H1 (cell line): ENCODE data around the gene RBM25. TPM values are rescaled to one million over a fixed set of nuclear protein-coding genes. Genes with fewer than 3 reads are reported as not detected.

Source experiments
- ASH2L ChIP-seq: fragments of 200-600, 300-600 bp; sonication (generic); IDR thresholded peaks from one replicate; pipeline ENCODE4 v1.7.1; 2017; ENCODE audit warnings: low read length
- EGR1 ChIP-seq: IDR thresholded peaks from 2 replicates; pipeline ENCODE4 v1.6.1; 2011; ENCODE audit warnings: low read depth, low read length, borderline replicate concordance
- KDM1A ChIP-seq: fragments of 200-600, 300-600 bp; sonication (generic); IDR thresholded peaks from 2 replicates; pipeline ENCODE4 v1.7.1; 2016; ENCODE audit warnings: mild to moderate bottlenecking, low read length, borderline replicate concordance
- KDM5A ChIP-seq: fragments of 200-600 bp; IDR thresholded peaks from 2 replicates; pipeline ENCODE4 v1.7.1; 2012; ENCODE audit warnings: mild to moderate bottlenecking, low read length, inconsistent platforms, mixed read lengths
- RAD21 ChIP-seq, 2 experiments: IDR thresholded peaks in 1 of 2; conservative IDR thresholded peaks in 1 of 2; 2 replicates each; pipeline ENCODE4 v1.6.1; 2011; ENCODE audit warnings: low read depth in 2 of 2, low read length in 2 of 2, improper control_type of control experiment in 1 of 2, inconsistent platforms in 1 of 2, mild to moderate bottlenecking in 1 of 2, moderate library complexity in 1 of 2
- SAP30 ChIP-seq: fragments of 300-600 bp; sonication (generic); IDR thresholded peaks from 2 replicates; pipeline ENCODE4 v1.7.1; 2012; ENCODE audit warnings: low read length, moderate library complexity, mild to moderate bottlenecking, inconsistent platforms; ENCODE audit not compliant: insufficient read depth, insufficient replicate concordance
- SP4 ChIP-seq: IDR thresholded peaks from 2 replicates; pipeline ENCODE4 v1.6.1; 2012; ENCODE audit warnings: low read length, inconsistent platforms
- SUZ12 ChIP-seq: fragments of 200-600 bp; sonication (generic); IDR thresholded peaks from 2 replicates; pipeline ENCODE4 v1.6.1; 2012; ENCODE audit warnings: mild to moderate bottlenecking, inconsistent platforms, low read length, moderate library complexity, mixed read lengths
- YY1 ChIP-seq: IDR thresholded peaks from 2 replicates; pipeline ENCODE4 v1.6.1; 2011; ENCODE audit warnings: low read depth, mild to moderate bottlenecking, low read length
- polyA plus RNA-seq, 7 experiments: library from polyadenylated mRNA; depleted of rRNA in 3 of 7; stranded (reverse) in 5 of 7; unstranded in 2 of 7; fragments of >200 nt in 5 of 7; fragments of 200-250 nt in 2 of 7; gene quantifications; 1 replicate in 5 of 7; 2 replicates in 1 of 7; 4 replicates in 1 of 7; pipeline versions ENCODE4 v1.2.1 to v1.2.3, GENCODE V29; 2011 to 2013; ENCODE audit warnings: missing spikeins in 2 of 7, mixed read lengths in 2 of 7
- total RNA-seq: library from RNA; stranded (reverse); fragmentation: NEBNext Ultra II Directional; extraction: Animal tissue kit (Norgen Biotek cat#: 25700); gene quantifications from 2 replicates; pipeline ENCODE4 v1.2.1, GENCODE V29; 2021
- TF ChIP-seq, protein P1 (sequence below): fragments of 300-600 bp; sonication (generic); IDR thresholded peaks from 2 replicates; pipeline ENCODE4 v1.7.1; 2012; ENCODE audit warnings: low read length, moderate library complexity, mild to moderate bottlenecking, inconsistent platforms; ENCODE audit not compliant: insufficient replicate concordance
- TF ChIP-seq, protein P2 (sequence below): IDR thresholded peaks from 2 replicates; pipeline ENCODE4 v1.6.1; 2012; ENCODE audit warnings: inconsistent platforms

The RBM25 gene
- total and polyA plus RNA-seq, 2 of the 8 experiments (the other 6 are each of a cell fraction or from before 2014, with no cell fraction given): 25.6 to 134 TPM

DNA sequence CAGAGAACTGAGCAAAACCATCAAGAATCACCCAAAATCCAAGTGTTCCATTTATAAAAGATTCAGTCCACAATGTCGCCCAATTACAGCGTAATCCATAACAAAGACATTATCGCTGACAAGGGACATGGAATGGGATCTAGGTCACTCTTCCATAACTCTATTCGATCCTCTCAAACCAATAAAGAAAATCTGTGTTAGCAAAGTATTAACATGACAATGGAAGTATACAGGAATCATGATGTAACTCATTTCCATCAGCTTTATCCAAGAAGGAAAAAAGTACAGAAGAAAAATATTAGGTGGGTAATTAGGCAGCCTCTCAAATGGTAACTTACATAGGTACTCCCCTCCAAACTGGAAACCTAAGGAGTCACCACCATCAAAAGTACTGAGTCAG is 36.3 kb upstream of the RBM25 start (continued):
- TF ChIP-seq, protein P1, sequence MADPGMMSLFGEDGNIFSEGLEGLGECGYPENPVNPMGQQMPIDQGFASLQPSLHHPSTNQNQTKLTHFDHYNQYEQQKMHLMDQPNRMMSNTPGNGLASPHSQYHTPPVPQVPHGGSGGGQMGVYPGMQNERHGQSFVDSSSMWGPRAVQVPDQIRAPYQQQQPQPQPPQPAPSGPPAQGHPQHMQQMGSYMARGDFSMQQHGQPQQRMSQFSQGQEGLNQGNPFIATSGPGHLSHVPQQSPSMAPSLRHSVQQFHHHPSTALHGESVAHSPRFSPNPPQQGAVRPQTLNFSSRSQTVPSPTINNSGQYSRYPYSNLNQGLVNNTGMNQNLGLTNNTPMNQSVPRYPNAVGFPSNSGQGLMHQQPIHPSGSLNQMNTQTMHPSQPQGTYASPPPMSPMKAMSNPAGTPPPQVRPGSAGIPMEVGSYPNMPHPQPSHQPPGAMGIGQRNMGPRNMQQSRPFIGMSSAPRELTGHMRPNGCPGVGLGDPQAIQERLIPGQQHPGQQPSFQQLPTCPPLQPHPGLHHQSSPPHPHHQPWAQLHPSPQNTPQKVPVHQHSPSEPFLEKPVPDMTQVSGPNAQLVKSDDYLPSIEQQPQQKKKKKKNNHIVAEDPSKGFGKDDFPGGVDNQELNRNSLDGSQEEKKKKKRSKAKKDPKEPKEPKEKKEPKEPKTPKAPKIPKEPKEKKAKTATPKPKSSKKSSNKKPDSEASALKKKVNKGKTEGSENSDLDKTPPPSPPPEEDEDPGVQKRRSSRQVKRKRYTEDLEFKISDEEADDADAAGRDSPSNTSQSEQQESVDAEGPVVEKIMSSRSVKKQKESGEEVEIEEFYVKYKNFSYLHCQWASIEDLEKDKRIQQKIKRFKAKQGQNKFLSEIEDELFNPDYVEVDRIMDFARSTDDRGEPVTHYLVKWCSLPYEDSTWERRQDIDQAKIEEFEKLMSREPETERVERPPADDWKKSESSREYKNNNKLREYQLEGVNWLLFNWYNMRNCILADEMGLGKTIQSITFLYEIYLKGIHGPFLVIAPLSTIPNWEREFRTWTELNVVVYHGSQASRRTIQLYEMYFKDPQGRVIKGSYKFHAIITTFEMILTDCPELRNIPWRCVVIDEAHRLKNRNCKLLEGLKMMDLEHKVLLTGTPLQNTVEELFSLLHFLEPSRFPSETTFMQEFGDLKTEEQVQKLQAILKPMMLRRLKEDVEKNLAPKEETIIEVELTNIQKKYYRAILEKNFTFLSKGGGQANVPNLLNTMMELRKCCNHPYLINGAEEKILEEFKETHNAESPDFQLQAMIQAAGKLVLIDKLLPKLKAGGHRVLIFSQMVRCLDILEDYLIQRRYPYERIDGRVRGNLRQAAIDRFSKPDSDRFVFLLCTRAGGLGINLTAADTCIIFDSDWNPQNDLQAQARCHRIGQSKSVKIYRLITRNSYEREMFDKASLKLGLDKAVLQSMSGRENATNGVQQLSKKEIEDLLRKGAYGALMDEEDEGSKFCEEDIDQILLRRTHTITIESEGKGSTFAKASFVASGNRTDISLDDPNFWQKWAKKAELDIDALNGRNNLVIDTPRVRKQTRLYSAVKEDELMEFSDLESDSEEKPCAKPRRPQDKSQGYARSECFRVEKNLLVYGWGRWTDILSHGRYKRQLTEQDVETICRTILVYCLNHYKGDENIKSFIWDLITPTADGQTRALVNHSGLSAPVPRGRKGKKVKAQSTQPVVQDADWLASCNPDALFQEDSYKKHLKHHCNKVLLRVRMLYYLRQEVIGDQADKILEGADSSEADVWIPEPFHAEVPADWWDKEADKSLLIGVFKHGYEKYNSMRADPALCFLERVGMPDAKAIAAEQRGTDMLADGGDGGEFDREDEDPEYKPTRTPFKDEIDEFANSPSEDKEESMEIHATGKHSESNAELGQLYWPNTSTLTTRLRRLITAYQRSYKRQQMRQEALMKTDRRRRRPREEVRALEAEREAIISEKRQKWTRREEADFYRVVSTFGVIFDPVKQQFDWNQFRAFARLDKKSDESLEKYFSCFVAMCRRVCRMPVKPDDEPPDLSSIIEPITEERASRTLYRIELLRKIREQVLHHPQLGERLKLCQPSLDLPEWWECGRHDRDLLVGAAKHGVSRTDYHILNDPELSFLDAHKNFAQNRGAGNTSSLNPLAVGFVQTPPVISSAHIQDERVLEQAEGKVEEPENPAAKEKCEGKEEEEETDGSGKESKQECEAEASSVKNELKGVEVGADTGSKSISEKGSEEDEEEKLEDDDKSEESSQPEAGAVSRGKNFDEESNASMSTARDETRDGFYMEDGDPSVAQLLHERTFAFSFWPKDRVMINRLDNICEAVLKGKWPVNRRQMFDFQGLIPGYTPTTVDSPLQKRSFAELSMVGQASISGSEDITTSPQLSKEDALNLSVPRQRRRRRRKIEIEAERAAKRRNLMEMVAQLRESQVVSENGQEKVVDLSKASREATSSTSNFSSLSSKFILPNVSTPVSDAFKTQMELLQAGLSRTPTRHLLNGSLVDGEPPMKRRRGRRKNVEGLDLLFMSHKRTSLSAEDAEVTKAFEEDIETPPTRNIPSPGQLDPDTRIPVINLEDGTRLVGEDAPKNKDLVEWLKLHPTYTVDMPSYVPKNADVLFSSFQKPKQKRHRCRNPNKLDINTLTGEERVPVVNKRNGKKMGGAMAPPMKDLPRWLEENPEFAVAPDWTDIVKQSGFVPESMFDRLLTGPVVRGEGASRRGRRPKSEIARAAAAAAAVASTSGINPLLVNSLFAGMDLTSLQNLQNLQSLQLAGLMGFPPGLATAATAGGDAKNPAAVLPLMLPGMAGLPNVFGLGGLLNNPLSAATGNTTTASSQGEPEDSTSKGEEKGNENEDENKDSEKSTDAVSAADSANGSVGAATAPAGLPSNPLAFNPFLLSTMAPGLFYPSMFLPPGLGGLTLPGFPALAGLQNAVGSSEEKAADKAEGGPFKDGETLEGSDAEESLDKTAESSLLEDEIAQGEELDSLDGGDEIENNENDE: no peak
- TF ChIP-seq YY1 (no peak), SAP30 (no peak), KDM1A (no peak), SP4 (no peak), KDM5A (no peak), EGR1 (no peak), SUZ12 (no peak), RAD21 (IDR thresholded peaks at IDR 0.05 in 1 of 2, conservative IDR thresholded peaks at IDR 0.05 in 1 of 2; ENCODE audit: low read depth in 2 of 2, low read length in 2 of 2) (no peak), ASH2L (no peak)
- TF ChIP-seq, protein P2, sequence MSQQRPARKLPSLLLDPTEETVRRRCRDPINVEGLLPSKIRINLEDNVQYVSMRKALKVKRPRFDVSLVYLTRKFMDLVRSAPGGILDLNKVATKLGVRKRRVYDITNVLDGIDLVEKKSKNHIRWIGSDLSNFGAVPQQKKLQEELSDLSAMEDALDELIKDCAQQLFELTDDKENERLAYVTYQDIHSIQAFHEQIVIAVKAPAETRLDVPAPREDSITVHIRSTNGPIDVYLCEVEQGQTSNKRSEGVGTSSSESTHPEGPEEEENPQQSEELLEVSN: no peak
